ENCODE measurements around the gene MSRB2. TPM values are rescaled to one million over a fixed set of nuclear protein-coding genes. Genes with fewer than 3 reads are reported as not detected.
A peak's percentile ranks its signal among the peaks of the same experiment; 100 is the strongest.

Gene MSRB2
- total RNA-seq, 1 donor from 2014 or later, result 34.2 TPM

GRCh38 chr10:23158370-23158769 lies 63.0 kb downstream of the MSRB2 start:
- peak; percentile 96 for ATAC-seq
- no peak for DNase-seq (ENCODE audit: low spot score)

DNA sequence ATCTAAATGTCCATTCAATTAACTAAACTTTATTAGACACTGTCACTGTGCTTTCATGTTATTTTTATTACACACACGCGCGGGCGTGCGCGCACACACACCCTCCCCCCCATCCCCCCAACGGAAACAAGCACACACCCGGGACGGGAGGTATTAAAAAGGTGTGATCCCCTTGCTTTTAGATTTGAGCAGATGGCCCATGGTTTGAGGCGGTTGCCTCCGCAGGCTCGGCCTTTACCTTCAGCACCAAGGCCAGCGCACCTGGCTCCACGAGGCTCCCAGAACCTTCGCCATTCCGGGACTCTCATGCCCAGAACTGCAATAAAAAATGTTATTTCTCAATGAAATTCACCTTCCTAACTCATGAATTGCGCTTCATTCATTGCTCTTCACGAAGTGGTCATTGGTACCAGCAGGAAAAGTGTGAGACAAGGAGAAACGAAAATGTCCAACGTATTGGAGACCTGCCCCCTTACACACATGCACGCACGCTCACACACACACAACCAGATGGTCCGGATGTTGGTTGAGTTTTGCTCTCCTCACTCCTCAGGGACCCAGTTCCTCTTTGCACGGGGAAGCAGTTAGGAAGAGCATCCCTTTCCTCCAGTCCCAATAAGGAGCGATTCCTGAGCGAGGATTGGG lies 76.0 kb downstream of the MSRB2 start:
- DNase-seq (ENCODE audit: low spot score), result no peak
- ATAC-seq, result peak; percentile 73

Other genes starting within 250 kb of the MSRB2 start
- not detected for gene ARMC3, start 167.5 kb upstream of the MSRB2 start, total RNA-seq
- not detected for gene PTF1A, start 96.7 kb downstream of the MSRB2 start, total RNA-seq
- not detected for gene C10orf67, start 249.2 kb downstream of the MSRB2 start, total RNA-seq

Measured in left lobe of liver (tissue), 2 donors.